Hematopoietic multipotent progenitor cell (in vitro differentiated cells): ENCODE data around the gene ERCC5. TPM values are rescaled to one million over a fixed set of nuclear protein-coding genes. Genes with fewer than 3 reads are reported as not detected.

Experiments used
- DNase-seq, 3 donors: peaks; one replicate each; pipeline ENCODE4 v3.0.0-alpha.2; 2011 to 2015; ENCODE audit warnings: low read depth in 2 of 3, low spot score in 2 of 3
- total RNA-seq: library from RNA; depleted of rRNA; stranded (reverse); fragments of >200 nt; gene quantifications from one replicate; pipeline ENCODE4 v1.2.3, GENCODE V29; 2012

The ERCC5 gene
- total RNA-seq, 1 donor, result 38.5 TPM

GRCh38 chr13:102839462-102839861, 6.4 kb upstream of the ERCC5 start:
- DNase-seq, result no peak

- DNase-seq, result no peak
Measured at GRCh38 chr13:102845289-102845629, 573 bp upstream of the ERCC5 start.

GRCh38 chr13:102846261-102847015, 606 bp downstream of the ERCC5 start:
- DNase-seq, result peak; percentile 35 to 61 (median 46)

- DNase-seq, result peak in 2 of 3 donors; percentile 29 to 59
Measured at GRCh38 chr13:102847272-102848234, 1.7 kb downstream of the ERCC5 start.

- DNase-seq, result no peak
Measured at GRCh38 chr13:102848956-102849355, 3.1 kb downstream of the ERCC5 start.

GRCh38 chr13:102852556-102852955, 6.7 kb downstream of the ERCC5 start:
- no peak for DNase-seq

DNA sequence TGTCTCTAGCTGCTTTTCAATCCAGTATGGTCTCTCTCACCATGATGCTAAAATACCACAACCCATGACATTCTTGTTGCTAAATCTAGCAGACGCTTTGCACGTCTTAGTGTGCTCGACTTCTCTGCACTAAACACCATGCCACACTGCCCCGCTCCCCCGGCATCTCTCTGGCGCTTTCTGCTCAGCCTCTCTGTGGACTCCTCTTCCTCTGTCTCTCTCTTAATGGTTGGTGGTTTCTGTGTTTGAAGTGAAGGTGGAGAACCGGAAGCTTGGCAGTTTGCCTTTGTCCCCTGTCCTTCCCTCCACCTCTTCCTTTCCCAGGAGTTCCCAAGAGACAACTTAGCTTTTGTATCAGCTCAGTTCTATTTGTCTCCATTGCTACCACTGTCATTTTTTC, 8.8 kb downstream of the ERCC5 start:
- DNase-seq, result no peak

DNA sequence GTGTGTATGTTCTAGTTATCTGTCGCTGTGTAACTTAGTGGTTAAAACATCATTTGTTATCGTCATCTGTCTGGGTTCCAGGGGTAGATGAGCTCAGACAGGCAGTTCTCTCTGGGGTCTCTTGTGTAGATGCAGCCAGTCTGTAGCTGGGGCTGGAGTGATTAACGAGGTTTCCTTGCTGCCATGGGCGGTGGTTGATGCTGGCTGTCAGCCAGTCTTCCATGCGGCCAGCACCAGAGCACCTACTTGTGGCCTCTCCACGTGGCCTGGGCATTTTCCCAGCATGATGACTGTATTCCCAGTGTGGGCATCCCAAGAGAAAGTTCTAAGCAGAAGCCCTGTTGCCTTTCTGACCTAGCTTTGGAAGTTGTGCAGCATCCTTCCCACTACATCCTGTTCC, 10.7 kb downstream of the ERCC5 start:
- DNase-seq, result no peak

DNA sequence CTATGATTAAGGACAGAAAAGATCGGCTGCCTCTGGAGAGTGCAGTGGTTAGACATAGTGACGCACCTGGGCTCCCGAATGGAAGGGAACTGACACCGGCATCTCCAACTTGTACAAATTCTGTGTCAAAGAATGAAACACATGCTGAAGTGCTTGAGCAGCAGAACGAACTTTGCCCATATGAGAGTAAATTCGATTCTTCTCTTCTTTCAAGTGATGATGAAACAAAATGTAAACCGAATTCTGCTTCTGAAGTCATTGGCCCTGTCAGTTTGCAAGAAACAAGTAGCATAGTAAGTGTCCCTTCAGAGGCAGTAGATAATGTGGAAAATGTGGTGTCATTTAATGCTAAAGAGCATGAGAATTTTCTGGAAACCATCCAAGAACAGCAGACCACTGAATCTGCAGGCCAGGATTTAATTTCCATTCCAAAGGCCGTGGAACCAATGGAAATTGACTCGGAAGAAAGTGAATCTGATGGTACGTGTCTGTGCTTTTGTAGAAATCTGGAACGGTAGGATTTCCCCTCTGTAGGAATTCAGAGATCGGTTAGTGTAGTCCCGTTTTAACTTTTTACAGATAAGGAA, 16.9 kb downstream of the ERCC5 start:
- DNase-seq, result no peak

DNA sequence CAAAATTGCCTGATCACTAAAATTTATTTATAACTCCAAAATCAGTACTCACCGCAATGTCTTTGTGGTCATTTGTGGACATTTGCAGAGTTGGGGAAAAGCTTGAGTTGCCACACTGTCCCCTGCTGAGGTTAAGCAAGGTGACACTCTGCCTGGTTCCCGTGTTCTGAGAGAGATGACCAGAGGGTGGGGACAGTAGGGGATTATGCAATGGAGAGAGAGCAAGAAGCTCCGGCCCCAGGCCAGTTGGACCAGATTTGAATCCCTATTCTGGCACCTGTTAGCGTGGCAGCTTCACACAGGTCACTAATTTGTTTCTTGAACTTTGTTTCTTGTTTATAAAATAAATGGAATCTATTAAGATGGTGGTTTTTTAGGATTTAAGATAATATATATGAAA, 17.8 kb downstream of the ERCC5 start:
- no peak for DNase-seq

- DNase-seq, result no peak
Measured at GRCh38 chr13:102868366-102868936, 22.6 kb downstream of the ERCC5 start.

DNA sequence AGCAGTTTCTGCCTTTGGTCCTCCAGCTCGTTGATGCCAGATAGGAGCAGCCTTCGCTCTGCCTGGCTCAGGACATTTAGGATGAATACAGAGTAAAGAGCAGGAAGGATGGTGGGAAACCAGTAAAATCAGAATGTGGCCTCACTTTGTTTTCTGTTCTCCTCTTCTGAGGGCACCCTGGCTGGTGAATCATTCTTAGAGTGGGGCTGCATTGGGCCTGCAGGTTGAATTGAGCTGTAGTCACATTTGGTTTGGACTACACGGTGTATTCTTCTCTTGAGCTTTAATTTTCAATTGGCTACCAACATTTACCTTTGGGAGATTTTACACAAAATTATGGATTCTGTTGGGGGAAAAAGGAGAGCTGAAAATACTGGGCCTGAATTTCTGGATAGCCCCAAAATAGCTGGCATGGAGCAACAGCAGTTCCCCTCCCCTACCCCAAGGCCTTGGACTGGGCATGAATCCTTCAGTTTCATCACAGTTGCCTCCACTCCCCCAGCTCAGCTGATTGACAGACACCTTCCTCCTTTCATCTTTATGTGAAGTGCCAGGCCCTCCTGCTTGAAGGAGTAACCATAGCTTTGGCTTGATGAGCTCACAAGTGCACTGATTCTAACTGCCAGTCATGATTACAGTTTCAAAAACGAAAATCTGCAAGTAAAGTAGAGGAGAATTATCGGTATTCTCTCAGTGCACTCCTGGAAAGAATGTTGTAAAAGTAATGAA, 24.3 kb downstream of the ERCC5 start:
- peak in 1 of 3 donors; percentile 4 for DNase-seq

DNA sequence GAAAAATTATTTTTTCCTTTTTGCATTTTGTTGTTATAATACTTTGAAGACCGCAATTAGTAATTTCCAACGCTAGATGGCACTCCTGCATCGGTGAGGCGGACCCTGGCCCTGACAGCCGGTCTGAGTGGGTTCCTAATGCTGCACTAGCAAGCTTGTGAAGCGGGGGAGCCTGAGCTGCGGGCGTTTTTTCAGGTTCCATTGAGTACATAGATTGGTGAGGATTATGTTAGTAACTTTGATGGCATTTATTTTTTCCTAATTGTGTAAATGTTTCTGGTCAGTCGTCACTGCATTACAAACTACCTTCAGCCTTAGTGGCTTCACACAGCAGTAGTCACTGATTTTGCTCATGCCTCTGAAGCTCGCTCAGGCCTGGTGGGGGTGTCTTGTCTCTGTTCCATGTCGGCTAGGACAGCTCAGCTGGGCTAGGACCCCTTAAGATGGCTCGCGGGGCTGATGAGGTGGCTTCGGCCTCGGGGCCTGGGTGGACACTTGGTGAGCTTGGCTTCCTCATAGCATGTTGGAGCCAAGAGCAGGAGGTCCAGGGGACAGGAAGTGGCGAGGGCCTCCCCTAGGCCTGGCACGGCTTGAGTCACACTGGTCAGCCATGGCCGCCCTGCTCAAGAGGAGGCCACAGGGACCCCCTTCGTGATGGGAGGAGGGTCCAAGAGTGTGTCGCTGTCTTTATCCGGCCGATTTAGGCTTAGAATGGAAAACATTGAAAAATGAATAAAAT, 25.0 kb downstream of the ERCC5 start:
- DNase-seq, result peak in 2 of 3 donors; percentile 48 to 73

GRCh38 chr13:102872131-102872530, 26.3 kb downstream of the ERCC5 start:
- DNase-seq, result no peak

- no peak for DNase-seq
Measured at GRCh38 chr13:102872531-102872930, 26.7 kb downstream of the ERCC5 start.

GRCh38 chr13:102873653-102874052, 27.8 kb downstream of the ERCC5 start:
- no peak for DNase-seq

- DNase-seq, result no peak
Measured at GRCh38 chr13:102875256-102875655, 29.4 kb downstream of the ERCC5 start.

DNA sequence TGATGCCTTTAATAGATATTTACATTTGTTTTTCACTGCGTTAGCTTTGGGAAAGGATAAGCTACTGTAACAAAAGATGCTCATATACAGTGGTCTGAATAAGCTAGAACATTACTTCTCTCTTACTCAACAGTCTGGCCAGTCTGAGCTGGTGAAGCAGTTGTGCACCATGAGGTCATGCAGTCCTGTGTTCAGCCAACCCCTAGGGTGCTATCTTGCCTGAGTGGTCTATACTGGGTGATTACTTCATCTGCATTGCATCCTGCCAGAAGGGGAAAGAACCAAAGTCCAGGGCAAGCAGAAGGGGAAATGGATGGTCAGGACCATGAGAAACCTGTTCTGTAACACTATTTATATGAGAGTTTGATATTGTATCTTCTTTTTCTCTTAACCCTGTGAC, 31.5 kb downstream of the ERCC5 start:
- no peak for DNase-seq

- DNase-seq, result no peak
Measured at GRCh38 chr13:102878481-102878880, 32.6 kb downstream of the ERCC5 start.
